ENCODE measurements around the gene SLC25A41.

DNA sequence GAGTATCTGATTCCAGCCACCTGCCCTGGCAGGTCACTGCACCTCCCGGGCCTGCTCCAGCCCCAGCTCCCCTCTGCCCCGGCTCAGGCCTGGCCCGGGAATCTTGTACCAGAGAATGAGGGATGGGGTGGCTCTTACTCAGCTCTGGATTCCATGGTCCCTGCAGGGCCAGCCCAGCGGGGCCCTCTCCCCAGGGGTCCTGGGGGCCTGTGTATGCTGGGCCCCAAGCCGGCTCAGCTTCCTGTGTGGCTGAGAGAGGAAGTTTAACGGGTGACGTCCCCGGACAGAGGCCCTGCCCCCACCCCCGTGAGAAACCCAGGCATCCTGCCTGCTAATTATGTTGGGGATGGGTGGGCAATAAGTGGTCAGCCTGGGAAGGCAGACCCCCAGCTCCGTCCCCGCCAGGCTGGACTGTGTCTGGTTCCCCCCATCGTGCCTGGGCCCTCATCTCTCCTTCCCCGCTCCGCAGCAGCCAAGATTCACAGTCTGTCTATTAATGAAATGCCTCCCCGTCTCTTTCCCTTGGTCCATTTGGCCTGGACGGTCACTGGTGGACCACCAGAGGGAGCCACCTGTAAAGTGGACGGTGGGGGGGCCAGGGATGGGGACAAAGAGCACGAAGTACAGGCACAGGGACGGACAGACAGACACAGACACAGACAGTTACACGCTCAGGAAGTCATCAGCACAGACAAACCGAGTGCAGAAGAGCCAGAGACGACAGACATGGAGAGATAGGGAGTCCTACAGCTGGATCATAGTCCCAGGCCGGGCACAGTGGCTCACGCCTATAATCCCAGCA, 48.2 kb upstream of the SLC25A41 start, which contains the start of gene DENND1C:
- TF ChIP-seq, protein P1, sequence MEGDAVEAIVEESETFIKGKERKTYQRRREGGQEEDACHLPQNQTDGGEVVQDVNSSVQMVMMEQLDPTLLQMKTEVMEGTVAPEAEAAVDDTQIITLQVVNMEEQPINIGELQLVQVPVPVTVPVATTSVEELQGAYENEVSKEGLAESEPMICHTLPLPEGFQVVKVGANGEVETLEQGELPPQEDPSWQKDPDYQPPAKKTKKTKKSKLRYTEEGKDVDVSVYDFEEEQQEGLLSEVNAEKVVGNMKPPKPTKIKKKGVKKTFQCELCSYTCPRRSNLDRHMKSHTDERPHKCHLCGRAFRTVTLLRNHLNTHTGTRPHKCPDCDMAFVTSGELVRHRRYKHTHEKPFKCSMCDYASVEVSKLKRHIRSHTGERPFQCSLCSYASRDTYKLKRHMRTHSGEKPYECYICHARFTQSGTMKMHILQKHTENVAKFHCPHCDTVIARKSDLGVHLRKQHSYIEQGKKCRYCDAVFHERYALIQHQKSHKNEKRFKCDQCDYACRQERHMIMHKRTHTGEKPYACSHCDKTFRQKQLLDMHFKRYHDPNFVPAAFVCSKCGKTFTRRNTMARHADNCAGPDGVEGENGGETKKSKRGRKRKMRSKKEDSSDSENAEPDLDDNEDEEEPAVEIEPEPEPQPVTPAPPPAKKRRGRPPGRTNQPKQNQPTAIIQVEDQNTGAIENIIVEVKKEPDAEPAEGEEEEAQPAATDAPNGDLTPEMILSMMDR (IDR thresholded peaks at IDR 0.05): peak in 1 of 4 experiments; percentile 4
- no peak for TF ChIP-seq POLR2A (IDR thresholded peaks at IDR 0.05)
